B cell (primary cell): ENCODE data around the gene TPGS2. TPM values are rescaled to one million over a fixed set of nuclear protein-coding genes. Genes with fewer than 3 reads are reported as not detected.

ENCODE experiments used
- ATAC-seq: fragments of 200-7000 bp; cut with Tn5 transposase; one replicate; pipeline ENCODE4 v1.10.0; 2021; ENCODE audit warnings: low read depth, mild to moderate bottlenecking, moderate number of reproducible peaks, moderate library complexity
- CTCF ChIA-PET: fragments of 350-600 bp; sonication (Branson Sonifier 250); formaldehyde crosslinking; loops from one replicate; lab custom pipeline; 2021; ENCODE audit warnings: antibody characterized with exemption, inconsistent platforms; lab: Charles Lee
- POLR2A ChIA-PET: fragments of 350-600 bp; sonication (Branson Sonifier 250); formaldehyde crosslinking; loops from one replicate; lab custom pipeline; 2021; ENCODE audit warnings: antibody characterized with exemption; lab: Charles Lee
- DNase-seq: peaks from one replicate; pipeline ENCODE4 v3.0.0; 2013
- H2AFZ ChIP-seq: 2 replicates; pipeline ENCODE4 v1.6.1; 2012; ENCODE audit warnings: mild to moderate bottlenecking, low read depth, low read length; ENCODE audit not compliant: insufficient read depth, poor library complexity, severe bottlenecking
- H3K27ac ChIP-seq, 2 donors: 1 replicate in 1 of 2; 2 replicates in 1 of 2; pipeline ENCODE4 v1.5.1; 2012 to 2013; ENCODE audit warnings: low read length in 2 of 2, mild to moderate bottlenecking in 2 of 2, moderate library complexity in 1 of 2
- H3K27me3 ChIP-seq, 4 experiments: fragments of 200-600 bp in 1 of 4; sonication (generic) in 1 of 4; replicated peaks in 1 of 4; 1 replicate in 2 of 4; 2 replicates in 2 of 4; pipeline versions ENCODE4 v1.6.1 to v1.7.0; 2013 to 2016; ENCODE audit warnings: low read length in 3 of 4, mild to moderate bottlenecking in 2 of 4, mixed read lengths in 1 of 4, moderate library complexity in 1 of 4; ENCODE audit not compliant: insufficient read depth in 4 of 4, control insufficient read depth in 3 of 4; ENCODE audit errors: control extremely low read depth in 1 of 4
- H3K36me3 ChIP-seq, 2 experiments: replicated peaks in 1 of 2; 1 replicate in 1 of 2; 2 replicates in 1 of 2; pipeline versions ENCODE4 v1.6.1 to v1.7.1; 2013; ENCODE audit warnings: low read length in 1 of 2; ENCODE audit not compliant: insufficient read depth in 2 of 2, control insufficient read depth in 1 of 2; ENCODE audit errors: control extremely low read depth in 1 of 2, extremely low read depth in 1 of 2
- H3K4me1 ChIP-seq, 2 donors: fragments of 200-600 bp in 1 of 2; sonication (generic) in 1 of 2; 1 replicate in 1 of 2; 2 replicates in 1 of 2; pipeline versions ENCODE4 v1.5.1 to v1.6.1; 2013 to 2017; ENCODE audit warnings: low read length in 2 of 2; ENCODE audit not compliant: control insufficient read depth in 2 of 2, insufficient read depth in 2 of 2
- H3K4me2 ChIP-seq: replicated peaks from 2 replicates; pipeline ENCODE3; 2012; ENCODE audit warnings: mild to moderate bottlenecking, low read depth, low read length; ENCODE audit not compliant: poor library complexity, severe bottlenecking
- H3K4me3 ChIP-seq, 5 experiments: fragments of 200-600 bp in 1 of 5; sonication (generic) in 1 of 5; 1 replicate in 3 of 5; 2 replicates in 2 of 5; pipeline versions ENCODE4 v1.5.1 to v1.7.0; 2011 to 2016; ENCODE audit warnings: low read length in 4 of 5, mild to moderate bottlenecking in 4 of 5, low read depth in 2 of 5, control low read depth in 1 of 5, moderate library complexity in 1 of 5; ENCODE audit not compliant: insufficient read depth in 1 of 5; ENCODE audit errors: control extremely low read depth in 1 of 5, extremely low read depth in 1 of 5
- H3K79me2 ChIP-seq: fragments of 200-600 bp; sonication (generic); one replicate; pipeline ENCODE4 v1.6.0; 2016; ENCODE audit warnings: low read length; ENCODE audit not compliant: control insufficient read depth, insufficient read depth
- H3K9ac ChIP-seq: fragments of 200-600 bp; sonication (generic); 2 replicates; pipeline ENCODE4 v1.6.1; 2017; ENCODE audit warnings: mild to moderate bottlenecking, low read length, moderate library complexity
- H3K9me3 ChIP-seq, 3 donors: one replicate each; pipeline versions ENCODE4 v1.6.1 to v1.7.1; 2013; ENCODE audit warnings: low read length in 2 of 3; ENCODE audit not compliant: control insufficient read depth in 2 of 3, insufficient read depth in 1 of 3; ENCODE audit errors: control extremely low read depth in 1 of 3
- H4K20me1 ChIP-seq: 2 replicates; pipeline ENCODE4 v1.6.0; 2012; ENCODE audit warnings: mild to moderate bottlenecking, low read length; ENCODE audit not compliant: insufficient read depth, control insufficient read depth, poor library complexity, severe bottlenecking
- H3K27ac Mint-ChIP-seq: one replicate; pipeline ENCODE4 v1.8.0; 2021; ENCODE audit warnings: mixed read lengths
- H3K27me3 Mint-ChIP-seq: one replicate; pipeline ENCODE4 v1.8.0; 2021; ENCODE audit warnings: mixed read lengths
- H3K4me1 Mint-ChIP-seq: one replicate; pipeline ENCODE4 v1.8.0; 2021; ENCODE audit warnings: mixed read lengths
- H3K4me3 Mint-ChIP-seq: one replicate; pipeline ENCODE4 v1.8.0; 2021; ENCODE audit warnings: mixed read lengths
- H3K9me3 Mint-ChIP-seq: one replicate; pipeline ENCODE4 v1.8.0; 2022; ENCODE audit warnings: mixed read lengths; ENCODE audit not compliant: insufficient read depth
- EZH2 ChIP-seq: IDR thresholded peaks from 2 replicates; pipeline ENCODE4 v1.6.1; 2012; ENCODE audit warnings: borderline replicate concordance, low read depth, mild to moderate bottlenecking, moderate library complexity, low read length; ENCODE audit not compliant: insufficient read depth, poor library complexity, severe bottlenecking
- WGBS: methylation state at CpG from one replicate; pipeline ENCODE4 v1.1.5; 2013; ENCODE audit warnings: missing lambda C conversion rate; ENCODE audit not compliant: insufficient coverage; 5-methylcytosine and 5-hydroxymethylcytosine counted together
- intact Hi-C: fragments of 100-400 bp; cut with micrococcal nuclease; formaldehyde crosslinking; loops from one replicate; pipeline ENCODE4 v1.10.0; 2022
- polyA plus RNA-seq: library from polyadenylated mRNA; depleted of rRNA; stranded (reverse); fragments of >200 nt; gene quantifications from 2 replicates; pipeline ENCODE4 v1.2.3, GENCODE V29; 2012
- total RNA-seq, 2 donors: library from RNA; stranded (reverse); fragments of 120-200 nt in 1 of 2; gene quantifications; 1 replicate in 1 of 2; 2 replicates in 1 of 2; pipeline versions ENCODE4 v1.2.3 to v1.2.4, GENCODE V29; 2013 to 2022
- TF ChIP-seq, protein P1 (sequence below): fragments of 200-600 bp; IDR thresholded peaks from one replicate; pipeline ENCODE4 v1.8.0; 2022; ENCODE audit warnings: antibody characterized with exemption, mild to moderate bottlenecking

Gene TPGS2
- total and polyA plus RNA-seq, 2 donors (not counting 1 experiment from before 2014, with no cell fraction given): 45.2 to 50.9 TPM

DNA sequence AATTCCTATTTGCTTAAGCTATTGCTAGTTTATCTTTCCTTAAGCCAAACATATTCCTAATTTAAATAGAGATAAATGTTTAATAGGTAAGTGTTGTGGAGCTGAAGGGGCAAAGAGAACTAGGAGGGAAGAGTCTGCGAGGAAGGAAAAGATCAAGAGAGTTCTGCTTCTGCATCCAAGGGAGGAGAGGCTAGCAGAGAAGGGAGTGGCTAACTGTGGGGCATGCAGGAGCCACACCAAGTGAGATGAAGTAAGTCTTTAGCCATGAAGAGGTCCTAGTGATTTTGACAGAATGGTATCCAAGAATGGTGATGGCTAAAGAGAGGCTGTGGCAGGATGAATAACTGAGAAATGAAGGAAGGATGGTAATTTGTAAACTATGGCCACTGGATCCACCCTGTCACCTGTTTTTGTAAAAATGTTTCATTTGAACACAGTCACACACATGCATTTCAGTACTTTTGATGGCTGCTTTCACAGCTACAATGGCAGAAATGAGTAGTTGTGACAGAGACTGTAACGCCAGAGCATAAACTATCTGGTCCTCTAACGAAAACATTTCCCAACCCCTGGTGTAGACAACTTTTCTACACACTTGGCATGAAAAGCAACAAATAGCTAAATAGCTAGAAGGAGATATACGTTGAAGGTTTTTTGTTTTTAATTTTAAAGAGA is 15.6 kb downstream of the TPGS2 start:
- H2AFZ ChIP-seq: no peak overlapping the region
- Mint-ChIP-seq H3K27ac (no peak overlapping the region), H3K9me3 (no peaks in the 10 kb centered on the region), H3K4me3 (no peak overlapping the region), H3K4me1 (peaks cover 2% of the 10 kb centered on the region), H3K27me3 (no peaks in the 10 kb centered on the region)
- no peaks in the 10 kb centered on the region for H3K79me2 ChIP-seq
- intact Hi-C loops: no loop called here
- no peak overlapping the region for H3K9ac ChIP-seq
- no peak overlapping the region for H3K27ac ChIP-seq
- peaks cover 0 to 3% of the 10 kb centered on the region in 2 donors for H3K4me1 ChIP-seq
- H3K36me3 ChIP-seq: peaks cover 1 to 18% of the 10 kb centered on the region in 2 experiments
- no peaks in the 10 kb centered on the region for H3K9me3 ChIP-seq
- H3K4me2 ChIP-seq: no peak overlapping the region
- no peaks in the 10 kb centered on the region for H4K20me1 ChIP-seq
- no peaks in the 10 kb centered on the region for H3K27me3 ChIP-seq
- DNase-seq (no peak), ATAC-seq (no peak)
- no peak for TF ChIP-seq EZH2
- TF ChIP-seq, protein P1, sequence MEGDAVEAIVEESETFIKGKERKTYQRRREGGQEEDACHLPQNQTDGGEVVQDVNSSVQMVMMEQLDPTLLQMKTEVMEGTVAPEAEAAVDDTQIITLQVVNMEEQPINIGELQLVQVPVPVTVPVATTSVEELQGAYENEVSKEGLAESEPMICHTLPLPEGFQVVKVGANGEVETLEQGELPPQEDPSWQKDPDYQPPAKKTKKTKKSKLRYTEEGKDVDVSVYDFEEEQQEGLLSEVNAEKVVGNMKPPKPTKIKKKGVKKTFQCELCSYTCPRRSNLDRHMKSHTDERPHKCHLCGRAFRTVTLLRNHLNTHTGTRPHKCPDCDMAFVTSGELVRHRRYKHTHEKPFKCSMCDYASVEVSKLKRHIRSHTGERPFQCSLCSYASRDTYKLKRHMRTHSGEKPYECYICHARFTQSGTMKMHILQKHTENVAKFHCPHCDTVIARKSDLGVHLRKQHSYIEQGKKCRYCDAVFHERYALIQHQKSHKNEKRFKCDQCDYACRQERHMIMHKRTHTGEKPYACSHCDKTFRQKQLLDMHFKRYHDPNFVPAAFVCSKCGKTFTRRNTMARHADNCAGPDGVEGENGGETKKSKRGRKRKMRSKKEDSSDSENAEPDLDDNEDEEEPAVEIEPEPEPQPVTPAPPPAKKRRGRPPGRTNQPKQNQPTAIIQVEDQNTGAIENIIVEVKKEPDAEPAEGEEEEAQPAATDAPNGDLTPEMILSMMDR: no peak
- no peak overlapping the region for H3K4me3 ChIP-seq
- CTCF ChIA-PET: interaction anchor here (1.3 to 1.4 kb wide), 2 partner anchors 16 to 17 kb away, joined by 3 to 4 read pairs; partner anchors contain the start of genes KIAA1328 and TPGS2
- 100% methylated on average over 2 of the region's 4 CpGs for WGBS
- POLR2A ChIA-PET: no interaction called here

DNA sequence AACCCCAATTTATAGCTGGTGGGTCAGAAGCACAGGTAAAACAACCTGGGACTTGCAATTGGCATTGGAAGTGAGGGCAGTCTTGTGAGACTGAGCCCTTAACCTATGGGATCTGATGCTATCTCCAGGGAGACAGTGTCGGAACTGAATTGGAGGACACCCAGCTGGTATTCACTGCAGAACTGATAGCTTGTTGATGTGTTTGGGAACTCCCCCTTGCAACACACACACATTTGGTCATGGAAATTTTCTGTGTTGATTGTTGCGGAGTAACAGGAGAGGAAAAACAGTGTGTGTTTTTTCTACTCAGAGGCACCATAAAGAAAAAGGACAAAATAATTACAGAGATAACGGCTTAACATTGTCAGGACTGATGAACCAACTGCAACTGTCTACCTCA is 16.1 kb downstream of the TPGS2 start:
- H3K27me3 Mint-ChIP-seq: no peaks in the 10 kb centered on the region
- ChIA-PET CTCF (interaction anchor here (1.3 kb wide), 1 partner anchor 17 kb away, joined by 3 read pairs; no protein-coding TSS in a partner anchor), POLR2A (no interaction called here)
- Histone ChIP-seq H3K27me3 (no peaks in the 10 kb centered on the region), H3K9ac (no peak overlapping the region), H3K4me2 (no peak overlapping the region), H4K20me1 (no peaks in the 10 kb centered on the region), H3K36me3 (peaks cover 0 to 16% of the 10 kb centered on the region in 2 experiments), H3K27ac (no peak overlapping the region), H3K4me3 (no peak overlapping the region), H3K9me3 (no peaks in the 10 kb centered on the region), H3K4me1 (peaks cover 0 to 3% of the 10 kb centered on the region in 2 donors), H3K79me2 (no peaks in the 10 kb centered on the region), H2AFZ (no peak overlapping the region)
- H3K27ac Mint-ChIP-seq: no peak overlapping the region
- ATAC-seq (no peak), DNase-seq (no peak)
- WGBS: no CpG with 5 or more reads among the region's 3 CpGs
- intact Hi-C loops: no loop called here
- H3K4me1 Mint-ChIP-seq: peaks cover 2% of the 10 kb centered on the region
- no peak overlapping the region for H3K4me3 Mint-ChIP-seq
- no peaks in the 10 kb centered on the region for H3K9me3 Mint-ChIP-seq
- no peak for TF ChIP-seq EZH2
- TF ChIP-seq, protein P1: no peak
